Omental fat pad (tissue), 4 donors: ENCODE results near the gene SIX5. TPM values are rescaled to one million over a fixed set of nuclear protein-coding genes. Genes with fewer than 3 reads are reported as not detected.

Source experiments
- ATAC-seq: fragments of 150-250 bp; one replicate; pipeline ENCODE4 v1.9.1; 2016; ENCODE audit warnings: mild to moderate bottlenecking, moderate library complexity; ENCODE audit not compliant: low FRiP score
- DNase-seq: peaks from one replicate; pipeline ENCODE4 v3.0.0-alpha.2; 2019; ENCODE audit warnings: low spot score
- CTCF ChIP-seq, 3 donors: fragments of 450-650 bp; IDR thresholded peaks; one replicate each; pipeline ENCODE4 v1.5.1; 2016 to 2017; ENCODE audit warnings: antibody characterized with exemption in 3 of 3, mild to moderate bottlenecking in 3 of 3, moderate library complexity in 2 of 3
- total RNA-seq, 4 donors: library from RNA; depleted of rRNA; stranded (reverse); fragments of >200 nt; gene quantifications; one replicate each; pipeline ENCODE4 v1.1.0, GENCODE V29; 2016

The SIX5 gene
- total RNA-seq, 4 donors from 2014 or later, result 4.3 to 13.4 (median 7.8) TPM

DNA sequence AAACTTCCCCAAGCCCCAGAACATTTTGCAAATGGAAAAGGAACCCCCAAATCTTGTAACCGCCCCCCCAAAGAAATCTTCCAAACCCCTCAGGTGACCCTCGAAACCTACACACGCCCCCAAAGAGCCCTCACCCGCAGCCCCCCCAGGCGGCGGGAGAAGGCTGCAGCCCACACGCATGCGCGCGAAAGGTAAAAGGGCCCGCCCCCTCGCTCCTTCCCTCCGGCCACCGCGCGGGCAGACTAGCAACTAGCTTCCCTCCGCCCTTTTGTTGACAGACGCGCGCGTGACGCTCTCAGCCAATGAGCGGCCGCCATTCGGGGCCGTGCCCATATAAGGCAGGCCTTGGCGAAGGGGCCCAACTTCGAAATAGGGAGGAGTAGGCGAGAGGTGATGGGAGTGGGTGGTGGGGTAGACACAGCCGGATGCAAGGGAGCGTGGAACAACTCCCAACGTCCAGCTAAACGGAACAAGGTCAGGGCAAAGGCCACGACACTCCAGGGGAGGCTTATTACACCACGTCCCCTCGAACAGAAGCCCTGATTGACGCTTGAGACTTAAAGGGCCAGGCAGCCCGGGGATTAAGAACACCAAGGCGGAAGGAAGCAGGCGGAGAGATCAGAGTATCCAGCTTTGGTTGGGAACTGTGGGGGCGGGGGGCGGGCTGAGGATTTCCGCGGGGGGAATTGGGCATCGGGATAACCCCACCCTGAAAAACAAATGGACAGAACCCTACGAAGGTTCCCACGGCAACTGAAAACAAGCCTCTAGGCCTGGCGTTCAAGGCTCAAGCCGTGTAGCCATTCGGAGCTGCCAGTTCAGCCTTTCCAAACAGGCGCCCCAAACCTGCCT is 51.7 kb downstream of the SIX5 start:
- peak; percentile 86 for DNase-seq

GRCh38 chr19:45716359-45717130 is 52.5 kb downstream of the SIX5 start:
- ATAC-seq (no peak), DNase-seq (no peak)
- no peak for TF ChIP-seq CTCF (IDR thresholded peaks at IDR 0.05)

More for the DNA sequence above, 51.7 kb downstream of the SIX5 start:
- TF ChIP-seq CTCF (IDR thresholded peaks at IDR 0.05), result no peak
- peak; percentile 99 for ATAC-seq

DNA sequence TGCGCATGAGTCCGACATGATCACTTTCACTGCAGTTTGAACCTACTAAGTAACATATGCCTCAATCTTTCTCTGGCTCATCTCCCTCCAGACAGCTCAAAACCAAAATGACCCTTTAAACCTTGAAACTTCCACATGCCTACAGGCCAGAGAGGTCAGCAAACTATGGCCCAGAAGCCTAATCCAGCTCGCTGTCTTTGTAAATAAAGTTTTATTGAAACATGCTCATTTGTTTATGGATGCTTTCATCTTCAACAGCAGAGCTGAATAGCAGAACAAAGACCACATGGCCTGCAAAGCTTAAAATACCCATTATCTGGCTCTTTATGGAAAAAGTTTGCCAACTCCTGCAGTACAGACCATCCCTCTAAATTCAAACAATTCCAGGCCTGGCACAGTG is 53.9 kb downstream of the SIX5 start:
- TF ChIP-seq CTCF (IDR thresholded peaks at IDR 0.05), result no peak
- DNase-seq, result no peak
- no peak for ATAC-seq

Other genes starting within 250 kb of the SIX5 start
- 10 to 100 TPM in 2 of 4 donors, 1 to 10 TPM in 2; 6.3 to 15.5 (median 11.1) TPM for gene OPA3, start 184.4 kb downstream of the SIX5 start, total RNA-seq
- 10 to 100 TPM in 3 of 4 donors, 1 to 10 TPM in 1; 6.0 to 29.4 (median 12.0) TPM for gene GPR4, start 167.0 kb downstream of the SIX5 start, total RNA-seq
- gene EML2, start 129.9 kb downstream of the SIX5 start, total RNA-seq, result 10 to 100 TPM; 18.0 to 22.4 (median 19.9) TPM
- gene GIPR, start 101.0 kb downstream of the SIX5 start, total RNA-seq, result 1 to 10 TPM; 1.1 to 8.7 (median 2.5) TPM
- gene SNRPD2, start 77.3 kb downstream of the SIX5 start, total RNA-seq, result 100 to 1,000 TPM; 104 to 194 (median 148) TPM
- gene QPCTL, start 76.6 kb downstream of the SIX5 start, total RNA-seq, result 1 to 10 TPM; 2.7 to 5.8 (median 5.2) TPM
- gene FBXO46, start 38.4 kb downstream of the SIX5 start, total RNA-seq, result 1 to 10 TPM; 5.8 to 7.6 (median 6.7) TPM
- not detected for gene MEIOSIN, start 35.8 kb downstream of the SIX5 start, total RNA-seq
- gene DMPK, start 13.2 kb upstream of the SIX5 start, total RNA-seq, result 10 to 100 TPM in 3 of 4 donors, 1 to 10 TPM in 1; 9.4 to 30.1 (median 23.2) TPM
- gene DMWD, start 23.6 kb upstream of the SIX5 start, total RNA-seq, result 10 to 100 TPM; 26.2 to 42.5 (median 35.9) TPM
- under 1 TPM in 1 of 4 donors, not detected in 3; 0.24 TPM for gene RSPH6A, start 46.1 kb upstream of the SIX5 start, total RNA-seq
- 10 to 100 TPM; 17.3 to 35.2 (median 27.1) TPM for gene SYMPK, start 93.9 kb upstream of the SIX5 start, total RNA-seq
- under 1 TPM in 2 of 4 donors, not detected in 2; 0.38 to 0.79 TPM for gene FOXA3, start 95.1 kb upstream of the SIX5 start, total RNA-seq
- gene IRF2BP1, start 116.9 kb upstream of the SIX5 start, total RNA-seq, result 10 to 100 TPM; 10.6 to 14.2 (median 11.2) TPM
- gene MYPOP, start 133.4 kb upstream of the SIX5 start, total RNA-seq, result 1 to 10 TPM; 1.3 to 6.8 (median 2.6) TPM
- not detected for gene NANOS2, start 145.5 kb upstream of the SIX5 start, total RNA-seq
- gene NOVA2, start 204.6 kb upstream of the SIX5 start, total RNA-seq, result 10 to 100 TPM in 1 of 4 donors, 1 to 10 TPM in 2, under 1 TPM in 1; 0.74 to 10.9 (median 3.8) TPM
- gene CCDC61, start 226.2 kb upstream of the SIX5 start, total RNA-seq, result 10 to 100 TPM in 1 of 4 donors, 1 to 10 TPM in 3; 3.6 to 10.4 (median 6.1) TPM